Neural cell (in vitro differentiated cells): ENCODE results near the gene RASA1.

ENCODE experiments used
- RAD21 ChIP-seq: fragments of 450-650 bp; conservative IDR thresholded peaks from 2 replicates; pipeline ENCODE4 v1.6.1; 2014; ENCODE audit warnings: antibody characterized with exemption, mild to moderate bottlenecking, moderate library complexity
- REST ChIP-seq: IDR thresholded peaks from 2 replicates; pipeline ENCODE4 v1.6.1; 2012; ENCODE audit warnings: borderline replicate concordance
- SMC3 ChIP-seq: fragments of 450-650 bp; conservative IDR thresholded peaks from 2 replicates; pipeline ENCODE4 v1.6.1; 2014; ENCODE audit warnings: antibody characterized with exemption, mild to moderate bottlenecking, moderate library complexity; ENCODE audit not compliant: poor library complexity
- TAF1 ChIP-seq: IDR thresholded peaks from 2 replicates; pipeline ENCODE4 v1.6.1; 2012; ENCODE audit warnings: low read depth
- TF ChIP-seq, protein P1 (sequence below): fragments of 450-650 bp; IDR thresholded peaks from 2 replicates; pipeline ENCODE4 v1.5.1; 2014; ENCODE audit warnings: antibody characterized with exemption, mild to moderate bottlenecking, moderate library complexity; ENCODE audit not compliant: poor library complexity, severe bottlenecking

DNA sequence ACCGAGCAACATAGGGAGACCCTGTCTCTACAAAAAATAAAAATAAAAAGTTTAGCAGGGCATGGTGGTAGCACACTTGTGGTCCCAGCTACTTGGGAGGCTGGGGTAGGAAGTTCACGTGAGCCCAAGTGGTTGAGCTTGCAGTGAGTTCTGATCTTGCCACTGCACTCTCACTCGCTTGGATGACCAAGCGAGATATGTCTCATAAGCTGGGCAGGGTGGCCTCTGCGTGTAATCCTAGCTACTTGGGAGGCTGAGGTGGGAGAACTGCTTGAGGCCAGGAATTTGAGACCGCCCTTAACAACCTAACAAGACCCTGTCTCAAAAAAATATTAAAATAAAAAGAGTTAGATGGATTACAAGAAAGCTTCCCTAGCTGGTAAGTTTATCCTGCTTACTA is 32.5 kb downstream of the RASA1 start:
- TF ChIP-seq, protein P1, sequence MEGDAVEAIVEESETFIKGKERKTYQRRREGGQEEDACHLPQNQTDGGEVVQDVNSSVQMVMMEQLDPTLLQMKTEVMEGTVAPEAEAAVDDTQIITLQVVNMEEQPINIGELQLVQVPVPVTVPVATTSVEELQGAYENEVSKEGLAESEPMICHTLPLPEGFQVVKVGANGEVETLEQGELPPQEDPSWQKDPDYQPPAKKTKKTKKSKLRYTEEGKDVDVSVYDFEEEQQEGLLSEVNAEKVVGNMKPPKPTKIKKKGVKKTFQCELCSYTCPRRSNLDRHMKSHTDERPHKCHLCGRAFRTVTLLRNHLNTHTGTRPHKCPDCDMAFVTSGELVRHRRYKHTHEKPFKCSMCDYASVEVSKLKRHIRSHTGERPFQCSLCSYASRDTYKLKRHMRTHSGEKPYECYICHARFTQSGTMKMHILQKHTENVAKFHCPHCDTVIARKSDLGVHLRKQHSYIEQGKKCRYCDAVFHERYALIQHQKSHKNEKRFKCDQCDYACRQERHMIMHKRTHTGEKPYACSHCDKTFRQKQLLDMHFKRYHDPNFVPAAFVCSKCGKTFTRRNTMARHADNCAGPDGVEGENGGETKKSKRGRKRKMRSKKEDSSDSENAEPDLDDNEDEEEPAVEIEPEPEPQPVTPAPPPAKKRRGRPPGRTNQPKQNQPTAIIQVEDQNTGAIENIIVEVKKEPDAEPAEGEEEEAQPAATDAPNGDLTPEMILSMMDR = no peak
- no peak for TF ChIP-seq REST
- no peak for TF ChIP-seq SMC3
- TF ChIP-seq RAD21 = no peak
- no peak for TF ChIP-seq TAF1
